Keratinocyte (primary cell): ENCODE results near the gene SOX18. TPM values are rescaled to one million over a fixed set of nuclear protein-coding genes. Genes with fewer than 3 reads are reported as not detected.

ENCODE experiments used
- DNase-seq: peaks from one replicate; pipeline ENCODE4 v3.0.0-alpha.2; 2011; ENCODE audit warnings: low read depth, missing footprints, low spot score
- FAIRE-seq: peaks from 2 replicates; lab custom pipeline; 2011; peaks lifted over from hg19 to GRCh38; lab: Jason Lieb, UNC
- H2AFZ ChIP-seq: 2 replicates; pipeline ENCODE4 v1.6.0; 2012; ENCODE audit warnings: low read length, control low read depth, inconsistent platforms; ENCODE audit not compliant: control insufficient read depth
- H3K27ac ChIP-seq: 2 replicates; pipeline ENCODE4 v1.5.1; 2011; ENCODE audit warnings: low read length; ENCODE audit not compliant: control insufficient read depth, insufficient read depth
- H3K27me3 ChIP-seq: 3 replicates; pipeline ENCODE4 v1.6.0; 2011; ENCODE audit warnings: low read length; ENCODE audit not compliant: control insufficient read depth, insufficient read depth; ENCODE audit errors: extremely low read depth
- H3K36me3 ChIP-seq, 2 experiments: 2 replicates in 1 of 2; 3 replicates in 1 of 2; pipeline ENCODE4 v1.5.1; 2011; ENCODE audit warnings: low read length in 2 of 2, mild to moderate bottlenecking in 1 of 2; ENCODE audit not compliant: control insufficient read depth in 2 of 2, insufficient read depth in 2 of 2; ENCODE audit errors: extremely low read depth in 1 of 2
- H3K4me1 ChIP-seq: 3 replicates; pipeline ENCODE4 v1.5.1; 2011; ENCODE audit warnings: low read length; ENCODE audit not compliant: control insufficient read depth, insufficient read depth; ENCODE audit errors: extremely low read depth
- H3K4me2 ChIP-seq: 3 replicates; pipeline ENCODE4 v1.6.0; 2011; ENCODE audit warnings: low read depth, low read length; ENCODE audit not compliant: control insufficient read depth, insufficient read depth; ENCODE audit errors: extremely low read depth
- H3K4me3 ChIP-seq, 3 experiments: fragments of 200-600 bp in 1 of 3; sonication (generic) in 1 of 3; 2 replicates in 2 of 3; 3 replicates in 1 of 3; pipeline ENCODE4 v1.5.1; 2011 to 2016; ENCODE audit warnings: low read length in 3 of 3, mild to moderate bottlenecking in 3 of 3, control low read depth in 2 of 3, inconsistent platforms in 1 of 3, low read depth in 1 of 3, mixed read lengths in 1 of 3, mixed run types in 1 of 3, moderate library complexity in 1 of 3; ENCODE audit not compliant: control insufficient read depth in 2 of 3, insufficient read depth in 2 of 3; ENCODE audit errors: extremely low read depth in 1 of 3
- H3K79me2 ChIP-seq: 2 replicates; pipeline ENCODE4 v1.6.0; 2012; ENCODE audit warnings: low read length; ENCODE audit not compliant: control insufficient read depth, insufficient read depth
- H3K9ac ChIP-seq: 3 replicates; pipeline ENCODE4 v1.6.0; 2011; ENCODE audit warnings: low read length; ENCODE audit not compliant: control insufficient read depth, insufficient read depth; ENCODE audit errors: extremely low read depth
- H3K9me1 ChIP-seq: 3 replicates; pipeline ENCODE4 v1.6.0; 2011; ENCODE audit warnings: low read length; ENCODE audit not compliant: control insufficient read depth, insufficient read depth; ENCODE audit errors: extremely low read depth
- H3K9me3 ChIP-seq: 2 replicates; pipeline ENCODE4 v1.5.1; 2012; ENCODE audit warnings: low read depth, low read length; ENCODE audit not compliant: control insufficient read depth
- H4K20me1 ChIP-seq: 3 replicates; pipeline ENCODE4 v1.6.0; 2011; ENCODE audit warnings: low read length; ENCODE audit not compliant: control insufficient read depth, insufficient read depth; ENCODE audit errors: extremely low read depth
- CTCF ChIP-seq, 3 experiments: IDR thresholded peaks in 1 of 3; conservative IDR thresholded peaks in 1 of 3; optimal IDR thresholded peaks in 1 of 3; 2 replicates in 2 of 3; 3 replicates in 1 of 3; pipeline versions ENCODE3 to v1.5.1; 2011; ENCODE audit warnings: low read length in 3 of 3, mild to moderate bottlenecking in 3 of 3, moderate library complexity in 2 of 3, control low read depth in 1 of 3, inconsistent platforms in 1 of 3; ENCODE audit not compliant: insufficient read depth in 2 of 3; ENCODE audit errors: extremely low read depth in 1 of 3
- EZH2 ChIP-seq: IDR thresholded peaks from one replicate; pipeline ENCODE4 v1.6.1; 2012; ENCODE audit warnings: inconsistent platforms, mild to moderate bottlenecking, low read length, moderate library complexity
- dilution Hi-C: fragments of 300-500 bp; cut with MboI; formaldehyde crosslinking; loops from one replicate; pipeline ENCODE4 v1.7.0; 2020; ENCODE audit warnings: low sequenced_read_pairs; ENCODE audit not compliant: extremely low pct_ligation_motif_present
- polyA plus RNA-seq, 5 experiments: library from polyadenylated mRNA; depleted of rRNA in 3 of 5; stranded (reverse) in 3 of 5; stranded (forward) in 1 of 5; unstranded in 1 of 5; fragments of >200 nt; gene quantifications; 1 replicate in 1 of 5; 2 replicates in 3 of 5; 3 replicates in 1 of 5; pipeline versions ENCODE4 v1.2.1 to v1.2.3, GENCODE V29; 2011 to 2012; ENCODE audit warnings: missing spikeins in 2 of 5, low read depth in 1 of 5, low replicate concordance in 1 of 5

The SOX18 gene
- polyA plus RNA-seq, 1 donor (not counting 4 experiments of a cell fraction or from before 2014, with no cell fraction given), result not detected

- Histone ChIP-seq H3K27me3 (peaks cover 10% of the 10 kb centered on the region), H3K9ac (no peak overlapping the region), H3K27ac (no peak overlapping the region), H3K36me3 (peaks cover 0 to 6% of the 10 kb centered on the region in 2 experiments), H3K4me3 (no peak overlapping the region), H3K4me1 (peaks cover 13% of the 10 kb centered on the region), H3K9me3 (no peaks in the 10 kb centered on the region), H3K9me1 (no peaks in the 10 kb centered on the region), H3K4me2 (no peak overlapping the region), H2AFZ (no peak overlapping the region), H4K20me1 (no peaks in the 10 kb centered on the region), H3K79me2 (peaks cover 2% of the 10 kb centered on the region)
- no peak for FAIRE-seq
- no peak for DNase-seq
- TF ChIP-seq EZH2, result no peak
- no peak for TF ChIP-seq CTCF (optimal IDR thresholded peaks at IDR 0.05 in 1 of 3, IDR thresholded peaks at IDR 0.05 in 1 of 3, conservative IDR thresholded peaks at IDR 0.05 in 1 of 3; ENCODE audit: extremely low read depth in 1 of 3, insufficient read depth in 2 of 3, low read length in 3 of 3)
- dilution Hi-C loops, result no loop called here
Measured at GRCh38 chr20:64077541-64077875, 28.1 kb upstream of the SOX18 start.

- H3K4me1 ChIP-seq, result peaks cover 13% of the 10 kb centered on the region
- dilution Hi-C loops, result no loop called here
- FAIRE-seq (no peak), DNase-seq (no peak)
- H3K9me1 ChIP-seq, result no peaks in the 10 kb centered on the region
- H3K4me3 ChIP-seq, result no peak overlapping the region
- H3K9ac ChIP-seq, result no peak overlapping the region
- H3K79me2 ChIP-seq, result peaks cover 2% of the 10 kb centered on the region
- no peak for TF ChIP-seq CTCF (optimal IDR thresholded peaks at IDR 0.05 in 1 of 3, IDR thresholded peaks at IDR 0.05 in 1 of 3, conservative IDR thresholded peaks at IDR 0.05 in 1 of 3; ENCODE audit: extremely low read depth in 1 of 3, insufficient read depth in 2 of 3, low read length in 3 of 3)
- no peak for TF ChIP-seq EZH2
- no peaks in the 10 kb centered on the region for H4K20me1 ChIP-seq
- no peak overlapping the region for H3K27ac ChIP-seq
- no peaks in the 10 kb centered on the region for H3K9me3 ChIP-seq
- H3K27me3 ChIP-seq, result peaks cover 6% of the 10 kb centered on the region
- no peak overlapping the region for H3K4me2 ChIP-seq
- H2AFZ ChIP-seq, result no peak overlapping the region
- peaks cover 0 to 9% of the 10 kb centered on the region in 2 experiments for H3K36me3 ChIP-seq
Measured at GRCh38 chr20:64077094-64077493, 27.7 kb upstream of the SOX18 start.
